HCT116 (cell line): Measurements from ENCODE around the gene AP2A1. TPM values are rescaled to one million over a fixed set of nuclear protein-coding genes. Genes with fewer than 3 reads are reported as not detected.

Source experiments
- ATAC-seq: fragments of 200-7000 bp; cut with Tn5 transposase; 2 replicates; pipeline ENCODE4 v1.9.1; 2020; ENCODE audit warnings: mild to moderate bottlenecking, moderate library complexity
- BruUV-seq: library from RNA; stranded (reverse); fragments of 400-500 nt; replicated peaks from 2 replicates; lab custom pipeline; 2021; lab: Mats Ljungman, UMichigan
- CTCF ChIA-PET: fragments of 300-600 bp; sonication (Branson Sonifier 250); formaldehyde crosslinking; loops from one replicate; lab custom pipeline; 2021; ENCODE audit warnings: antibody characterized with exemption; lab: Charles Lee
- POLR2A ChIA-PET: fragments of 300-600, 350-600 bp; sonication (Branson Sonifier 250); formaldehyde crosslinking; loops from one replicate; lab custom pipeline; 2021; ENCODE audit warnings: antibody characterized with exemption; lab: Charles Lee
- RAD21 ChIA-PET, 2 experiments: fragments of 300-600 bp; sonication (Branson Sonifier 250); formaldehyde crosslinking; loops; one replicate each; lab custom pipeline; 2023; ENCODE audit warnings: low total read pairs in 2 of 2; ENCODE audit not compliant: uncharacterized antibody in 2 of 2, unreplicated experiment in 2 of 2, low non-redundant PET in 1 of 2; lab: Charles Lee
- DNase-seq: peaks from one replicate; pipeline ENCODE4 v3.0.0-alpha.2; 2010; ENCODE audit warnings: low read depth, low spot score
- H2AFZ ChIP-seq: fragments of 200-600 bp; shearing (Covaris generic), sonication (generic); 2 replicates; pipeline ENCODE4 v1.6.1; 2017; ENCODE audit warnings: low read depth, mixed run types, mixed read lengths, antibody characterized with exemption, low read length; ENCODE audit not compliant: poor library complexity, severe bottlenecking
- H3K27ac ChIP-seq: 2 replicates; pipeline ENCODE4 v1.5.1; 2012; ENCODE audit warnings: low read depth, low read length
- H3K27me3 ChIP-seq: fragments of 200-600 bp; sonication (generic); 2 replicates; pipeline ENCODE4 v1.6.1; 2016; ENCODE audit warnings: mixed run types, low read length, mixed read lengths; ENCODE audit not compliant: insufficient read depth
- H3K36me3 ChIP-seq, 2 experiments: fragments of 200-500 bp in 1 of 2; fragments of 200-600 bp in 1 of 2; sonication (Bioruptor generic) in 1 of 2; sonication (generic) in 1 of 2; 2 replicates each; pipeline versions ENCODE4 v1.5.1 to v1.6.1; 2014 to 2016; ENCODE audit warnings: low read length in 2 of 2, inconsistent platforms in 1 of 2, mixed read lengths in 1 of 2, mixed run types in 1 of 2; ENCODE audit not compliant: insufficient read depth in 2 of 2, control insufficient read depth in 1 of 2
- H3K4me1 ChIP-seq, 2 experiments: fragments of 200-600 bp in 1 of 2; sonication (generic) in 1 of 2; 2 replicates each; pipeline versions ENCODE4 v1.5.1 to v1.6.1; 2012 to 2017; ENCODE audit warnings: low read length in 2 of 2, inconsistent platforms in 1 of 2, mild to moderate bottlenecking in 1 of 2, mixed read lengths in 1 of 2, mixed run types in 1 of 2, moderate library complexity in 1 of 2; ENCODE audit not compliant: insufficient read depth in 2 of 2, control insufficient read depth in 1 of 2
- H3K4me2 ChIP-seq: fragments of 200-600 bp; sonication (generic); 2 replicates; pipeline ENCODE4 v1.6.1; 2017; ENCODE audit warnings: mixed run types, low read length, mixed read lengths
- H3K4me3 ChIP-seq, 2 experiments: fragments of 200-600 bp in 1 of 2; sonication (generic) in 1 of 2; replicated peaks in 1 of 2; 2 replicates each; pipeline ENCODE4 v1.5.1; 2011 to 2016; ENCODE audit warnings: low read length in 2 of 2, control low read depth in 1 of 2, low read depth in 1 of 2, mild to moderate bottlenecking in 1 of 2, mixed read lengths in 1 of 2, mixed run types in 1 of 2
- H3K79me2 ChIP-seq: fragments of 200-600 bp; sonication (generic); 2 replicates; pipeline ENCODE4 v1.6.1; 2017; ENCODE audit warnings: mild to moderate bottlenecking, mixed run types, low read length, moderate library complexity, mixed read lengths; ENCODE audit not compliant: insufficient read depth
- H3K9ac ChIP-seq: fragments of 200-600 bp; sonication (generic); 2 replicates; pipeline ENCODE4 v1.6.1; 2016; ENCODE audit warnings: low read length, mixed read lengths
- H3K9me2 ChIP-seq: fragments of 200-600 bp; sonication (generic), shearing (Covaris generic); 2 replicates; pipeline ENCODE4 v1.6.1; 2017; ENCODE audit warnings: mixed run types, mild to moderate bottlenecking, moderate library complexity; ENCODE audit not compliant: insufficient read depth
- H3K9me3 ChIP-seq, 2 experiments: fragments of 200-500 bp in 1 of 2; fragments of 200-600 bp in 1 of 2; sonication (Bioruptor generic) in 1 of 2; sonication (generic) in 1 of 2; 2 replicates each; pipeline ENCODE4 v1.6.1; 2014 to 2017; ENCODE audit warnings: low read length in 2 of 2, mixed read lengths in 2 of 2, inconsistent platforms in 1 of 2, low read depth in 1 of 2, mild to moderate bottlenecking in 1 of 2, mixed run types in 1 of 2, moderate library complexity in 1 of 2; ENCODE audit not compliant: control insufficient read depth in 1 of 2, insufficient read depth in 1 of 2
- H4K20me1 ChIP-seq: fragments of 200-600 bp; sonication (generic), shearing (Covaris generic); 2 replicates; pipeline ENCODE4 v1.6.1; 2017; ENCODE audit warnings: mixed run types, mild to moderate bottlenecking, moderate library complexity; ENCODE audit not compliant: insufficient read depth
- CBX3 ChIP-seq: IDR thresholded peaks from 2 replicates; pipeline ENCODE4 v1.6.1; 2012; ENCODE audit warnings: low read depth
- CEBPB ChIP-seq: IDR thresholded peaks from 2 replicates; pipeline ENCODE4 v1.6.1; 2012; ENCODE audit warnings: low read depth
- EZH2 ChIP-seq: fragments of 200-600 bp; sonication (generic); IDR thresholded peaks from 2 replicates; pipeline ENCODE4 v1.6.1; 2017; ENCODE audit warnings: antibody characterized with exemption, mixed run types
- JUND ChIP-seq: IDR thresholded peaks from 2 replicates; pipeline ENCODE4 v1.6.1; 2012
- POLR2A ChIP-seq: IDR thresholded peaks from 2 replicates; pipeline ENCODE4 v1.7.0; 2011; ENCODE audit warnings: borderline replicate concordance; ENCODE audit not compliant: insufficient read depth, insufficient read length; ENCODE audit errors: extremely low read depth
- POLR2AphosphoS5 ChIP-seq: IDR thresholded peaks from 2 replicates; pipeline ENCODE4 v1.6.1; 2011; ENCODE audit warnings: mild to moderate bottlenecking, low read depth, low read length, moderate library complexity
- RAD21 ChIP-seq: IDR thresholded peaks from 2 replicates; pipeline ENCODE4 v1.6.1; 2012; ENCODE audit warnings: low read depth, mild to moderate bottlenecking
- REST ChIP-seq: IDR thresholded peaks from 2 replicates; pipeline ENCODE4 v1.6.1; 2012; ENCODE audit warnings: low read depth
- SIN3A ChIP-seq: IDR thresholded peaks from 2 replicates; pipeline ENCODE4 v1.6.1; 2012; ENCODE audit warnings: low read depth
- SP1 ChIP-seq: IDR thresholded peaks from 2 replicates; pipeline ENCODE4 v1.6.1; 2012; ENCODE audit warnings: low read depth
- TCF7L2 ChIP-seq: IDR thresholded peaks from 2 replicates; pipeline ENCODE4 v1.7.0; 2011; ENCODE audit warnings: borderline replicate concordance, inconsistent platforms; ENCODE audit not compliant: insufficient read depth, insufficient read length; ENCODE audit errors: extremely low read depth
- ZFX ChIP-seq: fragments of 450-650 bp; IDR thresholded peaks from 2 replicates; pipeline ENCODE4 v1.6.1; 2017
- intact Hi-C: fragments of 100-400 bp; cut with micrococcal nuclease; formaldehyde crosslinking; loops from 2 replicates; pipeline ENCODE4 v1.10.0; 2022
- total RNA-seq: library from RNA; stranded (reverse); gene quantifications from one replicate; pipeline ENCODE4 v1.2.1, GENCODE V29; 2021; ENCODE audit not compliant: unreplicated experiment
- TF ChIP-seq, protein P1 (sequence below): IDR thresholded peaks from 2 replicates; pipeline ENCODE4 v1.6.1; 2011; ENCODE audit warnings: mild to moderate bottlenecking, low read length, moderate library complexity; ENCODE audit not compliant: insufficient replicate concordance; ENCODE audit errors: extremely low read depth

Gene AP2A1
- total RNA-seq, 1 experiment from 2014 or later: 102 TPM

GRCh38 chr19:49850221-49850486 lies 83.4 kb downstream of the AP2A1 start:
- Histone ChIP-seq H3K36me3 (peaks cover under 1 to 3% of the 10 kb centered on the region in 2 experiments; a peak in 2 of 4 replicates), H3K4me1 (peaks cover 34 to 42% of the 10 kb centered on the region in 2 experiments), H4K20me1 (no peaks in the 10 kb centered on the region), H3K9me3 (no peaks in the 10 kb centered on the region), H3K27ac (peak overlapping the region; percentile 91), H3K79me2 (peaks cover 34% of the 10 kb centered on the region), H3K4me3 (peak overlapping the region; percentile 85 to 90), H3K9ac (peak overlapping the region; percentile 97), H3K4me2 (peak overlapping the region; percentile 98), H3K9me2 (no peaks in the 10 kb centered on the region), H2AFZ (no peak overlapping the region), H3K27me3 (no peaks in the 10 kb centered on the region)
- ATAC-seq: no peak; the same call in 1 of the 2 replicates
- intact Hi-C loops: no loop called here
- no TSS peak for BruUV-seq
- POLR2A ChIA-PET: interaction anchor here (0.7 to 2.5 kb wide), 10 partner anchors 8 to 174 kb away, joined by 3 to 13 read pairs (median 5); partner anchors contain the start of genes AKT1S1, MED25, PRMT1 and TBC1D17
- RAD21 ChIA-PET: no interaction called here
- CTCF ChIA-PET: interaction anchor here (0.9 to 1.5 kb wide), 2 partner anchors 13 to 99 kb away, joined by 3 read pairs; no protein-coding TSS in a partner anchor
- TF ChIP-seq POLR2A: peak; percentile 49
- TF ChIP-seq EZH2: no peak
- DNase-seq: no peak

DNA sequence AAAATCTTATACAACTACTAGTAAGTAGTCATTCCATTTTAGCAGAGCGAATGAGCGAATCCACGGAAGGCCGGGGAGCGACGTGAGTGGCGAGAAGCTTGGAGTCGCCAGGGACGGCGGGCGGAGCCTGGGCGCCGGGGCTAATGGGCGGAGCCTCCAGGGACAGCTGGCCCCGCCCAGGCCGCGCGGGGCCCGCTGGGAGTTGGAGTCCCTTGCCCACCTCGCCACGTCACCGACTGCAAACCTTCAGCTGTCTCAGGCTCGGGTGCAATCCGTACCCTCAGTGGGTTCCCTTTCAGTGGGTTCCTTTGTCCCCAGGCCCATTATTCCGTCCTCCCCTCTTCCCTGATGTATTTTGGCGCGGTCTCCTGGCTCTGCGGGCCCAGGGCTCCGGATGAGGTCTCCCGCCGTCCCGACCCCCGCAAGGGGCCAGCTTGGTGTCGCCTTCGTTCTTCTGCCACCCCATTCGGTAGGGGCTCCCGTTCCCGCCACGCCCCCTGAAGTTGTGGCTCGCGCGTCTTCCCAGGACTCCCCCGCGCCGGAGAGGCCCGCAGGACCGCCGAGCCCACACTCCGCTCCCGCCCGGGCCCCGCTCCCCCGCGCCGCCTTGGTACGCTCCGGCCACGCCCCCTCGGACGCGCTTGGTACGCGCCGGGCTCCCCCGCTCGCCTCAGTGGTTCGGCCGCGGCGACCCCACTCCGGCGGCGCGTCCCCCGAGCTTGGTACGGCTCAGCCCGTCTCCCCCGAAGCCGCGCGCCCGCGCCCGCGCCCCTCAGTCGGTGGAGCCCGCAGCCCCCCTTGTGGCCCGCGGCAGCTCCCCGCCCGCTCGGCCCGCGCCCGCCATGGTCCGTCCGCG lies 83.9 kb downstream of the AP2A1 start, which contains the start of gene PTOV1:
Gene PTOV1, plus strand, starts transcription at position 673 of the 856 bp plus-strand sequence.
- ChIA-PET CTCF (interaction anchor here (0.9 to 1.5 kb wide), 2 partner anchors 13 to 100 kb away, joined by 3 read pairs; no protein-coding TSS in a partner anchor), RAD21 (no interaction called here), POLR2A (interaction anchor here (0.7 to 2.5 kb wide), 11 partner anchors 9 to 174 kb away, joined by 3 to 13 read pairs (median 4); partner anchors contain the start of genes AKT1S1, MED25, PNKP and PRMT1)
- intact Hi-C loops: no loop called here
- Histone ChIP-seq H3K4me2 (peak within 1 kb of the TSS; percentile 98), H3K9me2 (no peaks in the 10 kb centered on the region), H3K9ac (peak within 1 kb of the TSS; percentile 97), H3K27ac (peak within 1 kb of the TSS; percentile 91), H4K20me1 (no peaks in the 10 kb centered on the region), H3K4me3 (peak within 1 kb of the TSS; percentile 85 to 90), H3K9me3 (no peaks in the 10 kb centered on the region), H3K79me2 (peaks cover 39% of the 10 kb centered on the region), H3K4me1 (peaks cover 34 to 42% of the 10 kb centered on the region in 2 experiments), H2AFZ (no peak within 1 kb of the TSS), H3K27me3 (no peaks in the 10 kb centered on the region), H3K36me3 (peaks cover 4% of the 10 kb centered on the region in 2 experiments; a peak in 2 of 4 replicates)
- BruUV-seq: no TSS peak
- peak; percentile 81 for ATAC-seq
- peak; percentile 84 for DNase-seq
- peak; percentile 86 for TF ChIP-seq SP1
- peak; percentile 57 for TF ChIP-seq POLR2A
- peak; percentile 54 for TF ChIP-seq TCF7L2
- no peak for TF ChIP-seq REST
- TF ChIP-seq RAD21: no peak
- TF ChIP-seq, protein P1, sequence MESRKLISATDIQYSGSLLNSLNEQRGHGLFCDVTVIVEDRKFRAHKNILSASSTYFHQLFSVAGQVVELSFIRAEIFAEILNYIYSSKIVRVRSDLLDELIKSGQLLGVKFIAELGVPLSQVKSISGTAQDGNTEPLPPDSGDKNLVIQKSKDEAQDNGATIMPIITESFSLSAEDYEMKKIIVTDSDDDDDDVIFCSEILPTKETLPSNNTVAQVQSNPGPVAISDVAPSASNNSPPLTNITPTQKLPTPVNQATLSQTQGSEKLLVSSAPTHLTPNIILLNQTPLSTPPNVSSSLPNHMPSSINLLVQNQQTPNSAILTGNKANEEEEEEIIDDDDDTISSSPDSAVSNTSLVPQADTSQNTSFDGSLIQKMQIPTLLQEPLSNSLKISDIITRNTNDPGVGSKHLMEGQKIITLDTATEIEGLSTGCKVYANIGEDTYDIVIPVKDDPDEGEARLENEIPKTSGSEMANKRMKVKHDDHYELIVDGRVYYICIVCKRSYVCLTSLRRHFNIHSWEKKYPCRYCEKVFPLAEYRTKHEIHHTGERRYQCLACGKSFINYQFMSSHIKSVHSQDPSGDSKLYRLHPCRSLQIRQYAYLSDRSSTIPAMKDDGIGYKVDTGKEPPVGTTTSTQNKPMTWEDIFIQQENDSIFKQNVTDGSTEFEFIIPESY: no peak
- no peak; the same call in none of the 2 replicates for TF ChIP-seq JUND
- TF ChIP-seq ZFX: peak; percentile 93; the same call in 1 of the 2 replicates
- TF ChIP-seq CBX3: no peak; the same call in 1 of the 2 replicates
- TF ChIP-seq SIN3A: 0 out of 2 replicates have a peak, but pooled peaks have one; percentile 13
- no peak for TF ChIP-seq CEBPB
- TF ChIP-seq POLR2AphosphoS5: peak; percentile 68; the same call in 1 of the 2 replicates
